Breast epithelium (tissue), 4 donors: Measurements from ENCODE around the gene UMAD1. TPM values are rescaled to one million over a fixed set of nuclear protein-coding genes. Genes with fewer than 3 reads are reported as not detected.

Experiments
- DNase-seq, 2 donors: peaks; one replicate each; pipeline ENCODE4 v3.0.0-alpha.2; 2019; ENCODE audit warnings: low spot score in 2 of 2
- H3K27ac ChIP-seq, 2 donors: fragments of 200-600 bp; sonication (generic) in 1 of 2; one replicate each; pipeline ENCODE4 v1.5.1; 2016 to 2019; ENCODE audit warnings: mild to moderate bottlenecking in 1 of 2
- H3K27me3 ChIP-seq, 2 donors: fragments of 200-600 bp; sonication (generic) in 1 of 2; one replicate each; pipeline versions ENCODE4 v1.5.1 to v1.6.0; 2017 to 2019; ENCODE audit warnings: control low read depth in 1 of 2, mild to moderate bottlenecking in 1 of 2
- H3K36me3 ChIP-seq: fragments of 200-600 bp; one replicate; pipeline ENCODE4 v1.5.1; 2019
- H3K4me1 ChIP-seq, 2 donors: fragments of 200-600 bp; sonication (generic); one replicate each; pipeline ENCODE4 v1.5.1; 2016 to 2019; ENCODE audit warnings: control low read depth in 1 of 2
- H3K4me3 ChIP-seq, 3 donors: fragments of 200-600 bp; sonication (generic); 1 replicate in 2 of 3; 2 replicates in 1 of 3; pipeline ENCODE4 v1.5.1; 2016 to 2019; ENCODE audit warnings: mild to moderate bottlenecking in 3 of 3, moderate library complexity in 2 of 3
- H3K9me3 ChIP-seq, 2 donors: fragments of 200-600 bp; sonication (generic) in 1 of 2; one replicate each; pipeline ENCODE4 v1.5.1; 2016 to 2019; ENCODE audit warnings: control low read depth in 1 of 2
- CTCF ChIP-seq, 3 donors: fragments of 450-650 bp; IDR thresholded peaks; one replicate each; pipeline ENCODE4 v1.5.1; 2016 to 2017; ENCODE audit warnings: antibody characterized with exemption in 3 of 3, mild to moderate bottlenecking in 3 of 3, moderate library complexity in 3 of 3
- POLR2A ChIP-seq: fragments of 450-650 bp; IDR thresholded peaks from one replicate; pipeline ENCODE4 v1.6.1; 2016; ENCODE audit warnings: antibody characterized with exemption, mild to moderate bottlenecking, moderate library complexity
- POLR2AphosphoS5 ChIP-seq, 3 donors: sonication (generic); formaldehyde crosslinking; IDR thresholded peaks; one replicate each; pipeline ENCODE4 v1.6.1; 2017; ENCODE audit warnings: antibody characterized with exemption in 3 of 3
- intact Hi-C: fragments of 100-400 bp; cut with DNase I; formaldehyde crosslinking; loops from one replicate; pipeline ENCODE4 v1.15.1; 2023; ENCODE audit warnings: low total_unique reads
- total RNA-seq, 3 donors: library from RNA; depleted of rRNA; stranded (reverse); fragments of >200 nt; gene quantifications; one replicate each; pipeline ENCODE4 v1.1.0, GENCODE V29; 2016

The UMAD1 gene
- total RNA-seq, 3 donors from 2014 or later: 13.6 to 25.6 (median 17.7) TPM

- Histone ChIP-seq H3K4me1 (no peaks in the 10 kb centered on the region), H3K27me3 (no peaks in the 10 kb centered on the region), H3K9me3 (no peaks in the 10 kb centered on the region), H3K36me3 (no peaks in the 10 kb centered on the region), H3K4me3 (no peak overlapping the region), H3K27ac (no peak overlapping the region)
- TF ChIP-seq POLR2A: no peak
- TF ChIP-seq CTCF (IDR thresholded peaks at IDR 0.05): no peak
- intact Hi-C loops: no loop called here
- DNase-seq: no peak
Observed at GRCh38 chr7:7772397-7772821, 131.9 kb downstream of the UMAD1 start.

GRCh38 chr7:7773334-7774309 is 133.1 kb downstream of the UMAD1 start:
- no peak for DNase-seq
- Histone ChIP-seq H3K4me3 (no peak overlapping the region), H3K9me3 (no peaks in the 10 kb centered on the region), H3K36me3 (no peaks in the 10 kb centered on the region), H3K4me1 (no peaks in the 10 kb centered on the region), H3K27me3 (no peaks in the 10 kb centered on the region), H3K27ac (no peak overlapping the region)
- intact Hi-C loops: no loop called here
- TF ChIP-seq POLR2A (no peak), POLR2AphosphoS5 (IDR thresholded peaks at IDR 0.05) (no peak), CTCF (IDR thresholded peaks at IDR 0.05) (no peak)

- Histone ChIP-seq H3K27ac (no peak overlapping the region), H3K9me3 (no peaks in the 10 kb centered on the region), H3K27me3 (no peaks in the 10 kb centered on the region), H3K36me3 (no peaks in the 10 kb centered on the region), H3K4me1 (no peaks in the 10 kb centered on the region), H3K4me3 (no peak overlapping the region)
- TF ChIP-seq POLR2A (no peak), POLR2AphosphoS5 (IDR thresholded peaks at IDR 0.05) (no peak), CTCF (IDR thresholded peaks at IDR 0.05) (no peak)
- intact Hi-C loops: no loop called here
- DNase-seq: no peak
Observed at GRCh38 chr7:7779888-7780287, 139.3 kb downstream of the UMAD1 start.

GRCh38 chr7:7783001-7783400 is 142.4 kb downstream of the UMAD1 start:
- H3K27ac ChIP-seq: no peak overlapping the region
- H3K9me3 ChIP-seq: no peaks in the 10 kb centered on the region
- DNase-seq: no peak
- H3K27me3 ChIP-seq: no peaks in the 10 kb centered on the region
- H3K4me1 ChIP-seq: no peaks in the 10 kb centered on the region
- intact Hi-C loops: no loop called here
- no peak overlapping the region for H3K4me3 ChIP-seq
- no peak for TF ChIP-seq POLR2AphosphoS5 (IDR thresholded peaks at IDR 0.05)
- no peak for TF ChIP-seq POLR2A
- no peak for TF ChIP-seq CTCF (IDR thresholded peaks at IDR 0.05)
- H3K36me3 ChIP-seq: no peaks in the 10 kb centered on the region

- H3K27me3 ChIP-seq: no peaks in the 10 kb centered on the region
- no peak for DNase-seq
- no peaks in the 10 kb centered on the region for H3K4me1 ChIP-seq
- no peak overlapping the region for H3K27ac ChIP-seq
- no peaks in the 10 kb centered on the region for H3K36me3 ChIP-seq
- TF ChIP-seq POLR2AphosphoS5 (IDR thresholded peaks at IDR 0.05) (no peak), POLR2A (no peak), CTCF (IDR thresholded peaks at IDR 0.05) (no peak)
- H3K4me3 ChIP-seq: no peak overlapping the region
- intact Hi-C loops: no loop called here
- H3K9me3 ChIP-seq: no peaks in the 10 kb centered on the region
Observed at GRCh38 chr7:7785344-7785973, 144.9 kb downstream of the UMAD1 start.
